Right lobe of liver (tissue), 4 donors: ENCODE data around the gene ALDH16A1.

Experiments used
- POLR2A ChIP-seq: fragments of 450-650 bp; IDR thresholded peaks from one replicate; pipeline ENCODE4 v1.6.1; 2017; ENCODE audit warnings: antibody characterized with exemption, mild to moderate bottlenecking
- TF ChIP-seq, protein P1 (sequence below), 4 donors: fragments of 200-600 bp in 3 of 4; fragments of 450-650 bp in 1 of 4; IDR thresholded peaks; one replicate each; pipeline versions ENCODE4 v1.5.1 to v1.8.0; 2016 to 2022; ENCODE audit warnings: antibody characterized with exemption in 4 of 4, mild to moderate bottlenecking in 2 of 4
- donor health status: DM: no; HTN: no; CAD: no.
- donor health status: DM: no; HTN: no; CAD: no.
- donor health status: DM: no; HTN: yes; CAD: no.

- TF ChIP-seq, protein P1, sequence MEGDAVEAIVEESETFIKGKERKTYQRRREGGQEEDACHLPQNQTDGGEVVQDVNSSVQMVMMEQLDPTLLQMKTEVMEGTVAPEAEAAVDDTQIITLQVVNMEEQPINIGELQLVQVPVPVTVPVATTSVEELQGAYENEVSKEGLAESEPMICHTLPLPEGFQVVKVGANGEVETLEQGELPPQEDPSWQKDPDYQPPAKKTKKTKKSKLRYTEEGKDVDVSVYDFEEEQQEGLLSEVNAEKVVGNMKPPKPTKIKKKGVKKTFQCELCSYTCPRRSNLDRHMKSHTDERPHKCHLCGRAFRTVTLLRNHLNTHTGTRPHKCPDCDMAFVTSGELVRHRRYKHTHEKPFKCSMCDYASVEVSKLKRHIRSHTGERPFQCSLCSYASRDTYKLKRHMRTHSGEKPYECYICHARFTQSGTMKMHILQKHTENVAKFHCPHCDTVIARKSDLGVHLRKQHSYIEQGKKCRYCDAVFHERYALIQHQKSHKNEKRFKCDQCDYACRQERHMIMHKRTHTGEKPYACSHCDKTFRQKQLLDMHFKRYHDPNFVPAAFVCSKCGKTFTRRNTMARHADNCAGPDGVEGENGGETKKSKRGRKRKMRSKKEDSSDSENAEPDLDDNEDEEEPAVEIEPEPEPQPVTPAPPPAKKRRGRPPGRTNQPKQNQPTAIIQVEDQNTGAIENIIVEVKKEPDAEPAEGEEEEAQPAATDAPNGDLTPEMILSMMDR (IDR thresholded peaks at IDR 0.05): no peak
- TF ChIP-seq POLR2A: no peak
These were observed 35.2 kb downstream of the ALDH16A1 start for GRCh38 chr19:49488046-49488862.
